ENCODE data around the gene GOT2. TPM values are rescaled to one million over a fixed set of nuclear protein-coding genes. Genes with fewer than 3 reads are reported as not detected.

GOT2 gene
- polyA plus RNA-seq, 1 experiment, result 99.8 TPM

- Histone ChIP-seq H3K27me3 (ENCODE audit: control insufficient read depth, insufficient read depth, low read length) (peaks cover 4% of the 10 kb centered on the region), H3K27ac (ENCODE audit: low read depth, low read length) (no peak overlapping the region), H3K9me3 (ENCODE audit: control insufficient read depth, insufficient read depth, low read length) (no peaks in the 10 kb centered on the region), H3K4me3 (ENCODE audit: low read depth, low read length) (no peak overlapping the region)
- CTCF ChIA-PET, result interaction anchor here (0.6 to 2.7 kb wide), 27 partner anchors 8 to 829 kb away, joined by 3 to 55 read pairs (median 5); partner anchors contain the start of genes CNOT1 and SLC38A7
- DNase-seq (ENCODE audit: low read depth, low spot score), result no peak
- no peak for TF ChIP-seq CTCF (IDR thresholded peaks at IDR 0.05; ENCODE audit: low read depth, low read length)
- POLR2A ChIA-PET, result interaction anchor here (0.6 kb wide), 1 partner anchor 78 kb away, joined by 3 read pairs; no protein-coding TSS in a partner anchor
Measured at GRCh38 chr16:58756650-58757332, 22.7 kb upstream of the GOT2 start.

GRCh38 chr16:58755989-58756649 lies 22.0 kb upstream of the GOT2 start:
- Histone ChIP-seq H3K9me3 (ENCODE audit: control insufficient read depth, insufficient read depth, low read length) (no peaks in the 10 kb centered on the region), H3K27me3 (ENCODE audit: control insufficient read depth, insufficient read depth, low read length) (peaks cover 4% of the 10 kb centered on the region), H3K4me3 (ENCODE audit: low read depth, low read length) (no peak overlapping the region), H3K27ac (ENCODE audit: low read depth, low read length) (no peak overlapping the region)
- DNase-seq (ENCODE audit: low read depth, low spot score), result peak; percentile 38
- TF ChIP-seq CTCF (IDR thresholded peaks at IDR 0.05; ENCODE audit: low read depth, low read length), result peak; percentile 83
- ChIA-PET POLR2A (no interaction called here), CTCF (interaction anchor here (0.5 to 2.7 kb wide), 44 partner anchors 9 to 829 kb away, joined by 3 to 55 read pairs (median 4); partner anchors contain the start of genes CNOT1 and SLC38A7)

- no peak for DNase-seq (ENCODE audit: low read depth, low spot score)
- Histone ChIP-seq H3K27me3 (ENCODE audit: control insufficient read depth, insufficient read depth, low read length) (peaks cover 7% of the 10 kb centered on the region), H3K27ac (ENCODE audit: low read depth, low read length) (no peak overlapping the region), H3K9me3 (ENCODE audit: control insufficient read depth, insufficient read depth, low read length) (peaks cover 3% of the 10 kb centered on the region; the same call in 1 of the 2 replicates), H3K4me3 (ENCODE audit: low read depth, low read length) (no peak overlapping the region)
- ChIA-PET CTCF (interaction anchor here (1.4 to 3.5 kb wide), 2 partner anchors 74 to 417 kb away, joined by 3 to 9 read pairs; no protein-coding TSS in a partner anchor), POLR2A (interaction anchor here (0.8 kb wide), 1 partner anchor 69 kb away, joined by 3 read pairs; the partner anchor contains the start of gene SLC38A7)
- TF ChIP-seq CTCF (IDR thresholded peaks at IDR 0.05; ENCODE audit: low read depth, low read length), result no peak
Measured at GRCh38 chr16:58753711-58754134, 19.6 kb upstream of the GOT2 start.

- Histone ChIP-seq H3K27ac (ENCODE audit: low read depth, low read length) (no peak overlapping the region), H3K4me3 (ENCODE audit: low read depth, low read length) (no peak overlapping the region), H3K27me3 (ENCODE audit: control insufficient read depth, insufficient read depth, low read length) (no peaks in the 10 kb centered on the region), H3K9me3 (ENCODE audit: control insufficient read depth, insufficient read depth, low read length) (peaks cover 3% of the 10 kb centered on the region; the same call in 1 of the 2 replicates)
- TF ChIP-seq CTCF (IDR thresholded peaks at IDR 0.05; ENCODE audit: low read depth, low read length), result no peak
- ChIA-PET POLR2A (no interaction called here), CTCF (interaction anchor here (1.2 kb wide), 1 partner anchor 11 kb away, joined by 9 read pairs; no protein-coding TSS in a partner anchor)
- no peak for DNase-seq (ENCODE audit: low read depth, low spot score)
Measured at GRCh38 chr16:58744497-58744896, 10.4 kb upstream of the GOT2 start.

- H3K27me3 ChIP-seq (ENCODE audit: control insufficient read depth, insufficient read depth, low read length), result no peaks in the 10 kb centered on the region
- no peak for TF ChIP-seq CTCF (IDR thresholded peaks at IDR 0.05; ENCODE audit: low read depth, low read length)
- no peak overlapping the region for H3K4me3 ChIP-seq (ENCODE audit: low read depth, low read length)
- H3K9me3 ChIP-seq (ENCODE audit: control insufficient read depth, insufficient read depth, low read length), result no peaks in the 10 kb centered on the region; the same call in 1 of the 2 replicates
- DNase-seq (ENCODE audit: low read depth, low spot score), result no peak
- POLR2A ChIA-PET, result no interaction called here
- CTCF ChIA-PET, result no interaction called here
- no peak overlapping the region for H3K27ac ChIP-seq (ENCODE audit: low read depth, low read length)
Measured at GRCh38 chr16:58741976-58742375, 7.9 kb upstream of the GOT2 start.

Measured in AG04450 (cell line).